ENCODE results near the gene COQ2.
A peak's percentile ranks its signal among the peaks of the same experiment; 100 is the strongest.
"Not testable (repeated sequence)": the region's sequence is repeated elsewhere in the genome, so short reads cannot be mapped to it uniquely, and the experiment has no call there.

The COQ2 gene

GRCh38 chr4:83282049-83282535 lies 2.5 kb downstream of the COQ2 start:
- peak; percentile 78 for DNase-seq

DNA sequence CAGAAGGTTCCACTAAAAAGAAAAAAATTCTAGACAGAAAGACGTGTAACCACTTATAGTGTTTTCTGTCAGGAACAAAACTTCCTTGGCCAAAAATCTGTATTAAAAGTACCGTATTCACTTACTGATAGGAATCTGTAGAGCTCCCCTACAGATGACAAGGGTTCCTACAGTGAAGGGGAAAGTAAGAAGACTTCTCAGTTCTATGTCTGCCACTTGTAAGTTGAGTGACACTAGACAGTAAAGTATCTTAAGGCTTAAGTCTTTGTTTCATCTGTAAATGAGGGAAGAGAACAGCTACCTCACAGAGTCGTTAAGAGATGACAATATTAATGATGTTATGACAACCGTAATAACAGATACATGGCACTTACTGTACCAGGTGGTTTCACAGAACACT lies 3.3 kb downstream of the COQ2 start:
- DNase-seq: no peak

GRCh38 chr4:83276299-83277040 lies 8.1 kb downstream of the COQ2 start:
- DNase-seq: peak; percentile 59

- not testable (repeated sequence) for DNase-seq
These were observed 10.7 kb downstream of the COQ2 start for GRCh38 chr4:83273926-83274325.

GRCh38 chr4:83272900-83273299 lies 11.7 kb downstream of the COQ2 start:
- peak; percentile 69 for DNase-seq

DNA sequence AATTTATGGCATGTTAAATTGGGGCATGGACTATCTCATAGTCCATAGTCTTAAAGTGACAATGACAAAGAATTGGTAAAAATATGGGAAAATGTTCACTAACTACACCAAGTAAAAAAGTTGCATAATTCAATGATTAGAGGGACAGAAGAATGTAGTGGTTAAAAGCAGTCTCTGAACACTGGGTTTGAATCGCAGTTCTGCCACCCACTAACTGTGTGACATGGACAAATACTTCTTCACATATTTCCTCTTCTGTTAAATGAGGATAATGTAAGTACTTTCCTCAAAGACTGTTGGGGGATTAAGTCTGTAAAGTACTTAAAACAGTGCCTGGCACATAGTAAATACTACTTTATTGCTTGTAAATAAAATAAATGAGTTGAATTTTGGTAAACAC lies 15.3 kb downstream of the COQ2 start:
- DNase-seq: no peak

DNA sequence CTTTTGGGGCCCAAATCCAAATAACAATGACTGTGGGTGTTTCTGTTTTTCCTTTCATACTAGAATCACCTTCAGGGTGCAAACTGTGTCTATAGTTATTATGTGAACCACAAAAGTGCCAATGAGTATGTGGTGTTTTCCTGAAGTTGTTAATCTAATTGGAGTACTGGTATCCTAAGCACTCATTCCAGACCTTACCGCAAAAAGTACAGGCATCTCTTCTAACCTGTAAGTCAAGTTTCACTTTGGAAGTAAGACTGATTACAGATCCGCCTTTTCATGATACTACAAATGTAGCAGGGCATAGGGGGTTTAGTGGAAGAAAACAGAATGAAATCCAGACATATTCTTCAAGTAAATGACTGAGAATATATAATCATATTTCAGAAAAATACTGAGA lies 16.1 kb downstream of the COQ2 start:
- no peak for DNase-seq

DNA sequence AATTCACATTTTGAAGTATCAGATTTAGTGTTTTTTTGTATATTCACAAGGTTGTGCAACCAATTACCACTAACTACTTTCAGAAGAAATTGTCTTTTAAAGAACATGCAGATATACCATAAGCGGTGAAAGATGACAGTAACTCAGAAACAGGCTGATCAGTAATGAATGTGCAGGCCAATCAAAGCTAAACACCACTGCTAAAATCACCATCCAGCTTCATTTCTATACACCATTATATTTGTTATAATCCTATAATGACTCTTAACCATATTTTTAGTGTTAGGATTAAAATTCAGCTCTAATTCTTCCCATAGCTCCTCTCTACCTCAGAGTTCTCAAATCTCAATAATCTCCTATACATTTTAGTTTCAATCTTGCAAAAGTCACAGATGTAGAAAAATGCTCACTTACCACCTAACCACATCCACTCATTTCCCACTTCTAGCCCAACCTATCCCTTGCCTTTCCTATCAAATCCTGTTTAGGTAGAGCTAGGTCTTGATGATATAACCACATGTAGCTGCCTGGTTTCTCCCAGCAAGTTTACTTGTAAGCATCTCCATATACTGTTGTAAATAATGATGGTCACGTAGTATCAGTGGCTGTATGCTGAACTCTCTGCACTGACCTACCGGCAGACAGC lies 16.6 kb downstream of the COQ2 start:
- peak; percentile 64 for DNase-seq

GRCh38 chr4:83267121-83267829 lies 17.3 kb downstream of the COQ2 start:
- peak; percentile 34 for DNase-seq

DNA sequence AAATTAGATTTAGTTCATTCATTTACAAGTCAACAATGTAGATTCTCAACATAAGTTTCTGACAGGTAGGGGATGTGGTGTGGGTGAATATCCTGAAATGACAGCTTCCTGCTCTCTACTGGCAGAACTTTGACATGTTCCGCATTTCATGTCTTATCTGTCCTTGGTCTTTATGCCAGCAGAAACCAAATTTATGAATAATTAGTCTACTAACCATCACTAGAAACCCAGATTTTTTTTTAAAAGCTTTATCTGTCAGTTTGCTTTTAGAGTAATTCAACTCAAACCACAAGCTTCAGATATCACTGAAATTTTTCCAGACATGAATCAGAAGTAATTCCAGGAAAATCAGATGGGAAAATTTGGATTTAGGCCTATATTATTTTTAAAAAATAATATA lies 17.9 kb downstream of the COQ2 start:
- peak; percentile 75 for DNase-seq

DNA sequence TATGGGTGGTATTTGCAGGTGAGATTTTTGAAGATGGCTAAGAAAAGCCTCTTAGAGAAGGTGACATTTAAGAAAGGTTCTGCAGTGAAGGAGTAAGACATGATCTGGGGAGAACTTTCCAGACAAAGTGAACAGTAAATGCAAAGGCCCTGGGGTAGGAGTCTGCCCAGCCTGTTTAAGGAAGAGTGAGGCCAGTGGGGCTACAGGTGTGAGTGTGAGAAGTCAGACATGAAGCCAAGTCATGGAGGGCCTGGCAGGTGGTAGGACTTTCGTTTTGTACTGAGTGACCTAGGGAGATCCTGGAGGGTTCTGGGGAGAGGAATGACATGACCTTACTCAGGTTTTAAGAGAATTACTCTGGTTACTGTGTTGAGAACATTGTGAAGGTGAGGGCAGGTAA lies 21.5 kb downstream of the COQ2 start:
- DNase-seq: no peak

- DNase-seq: no peak
These were observed 21.9 kb downstream of the COQ2 start for GRCh38 chr4:83262682-83263081.

GRCh38 chr4:83261307-83261706 lies 23.3 kb downstream of the COQ2 start:
- DNase-seq: no peak

DNA sequence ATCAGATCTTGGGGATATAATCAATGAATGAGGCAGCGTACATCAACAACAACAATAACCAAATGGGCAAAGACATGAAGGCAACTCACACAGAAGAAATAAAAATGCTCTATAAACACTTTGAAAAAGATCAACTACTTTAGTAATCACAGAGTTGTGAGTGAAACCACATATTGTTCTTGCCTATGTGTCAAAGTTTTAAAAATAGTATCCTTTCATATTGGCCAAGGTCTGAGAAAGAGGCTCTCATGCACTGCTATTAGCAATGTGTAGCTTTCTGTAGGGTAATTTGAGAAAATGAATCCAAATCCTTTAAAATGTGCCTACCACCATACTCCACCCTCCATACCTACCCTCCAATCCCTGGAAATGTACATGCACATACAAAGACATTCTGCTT lies 25.0 kb downstream of the COQ2 start:
- no peak for DNase-seq

GRCh38 chr4:83258461-83258860 lies 26.1 kb downstream of the COQ2 start:
- DNase-seq: no peak

GRCh38 chr4:83257811-83258210 lies 26.8 kb downstream of the COQ2 start:
- DNase-seq: no peak

GRCh38 chr4:83255584-83255983 lies 29.0 kb downstream of the COQ2 start:
- DNase-seq: no peak

GRCh38 chr4:83252782-83253405 lies 31.7 kb downstream of the COQ2 start:
- peak; percentile 80 for DNase-seq

DNA sequence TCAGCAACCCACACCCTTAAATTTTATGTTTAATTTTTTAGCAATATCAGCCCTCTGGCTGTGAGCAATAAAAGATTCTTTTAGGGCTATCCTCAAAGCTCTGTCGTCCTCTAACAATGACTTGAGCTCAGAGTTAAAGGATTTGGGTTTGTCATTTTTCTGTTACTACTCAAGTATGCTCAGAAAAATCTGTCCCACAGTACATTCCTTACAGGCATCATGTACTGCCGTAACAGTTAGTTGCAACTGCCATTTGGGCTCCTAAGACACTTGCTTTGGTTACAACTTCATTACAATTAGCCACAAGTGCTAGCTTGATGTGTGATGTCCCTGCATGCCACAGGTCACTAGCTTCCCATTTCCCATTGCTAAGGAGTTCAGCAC lies 33.2 kb downstream of the COQ2 start:
- DNase-seq: no peak

GRCh38 chr4:83250687-83251446 lies 33.7 kb downstream of the COQ2 start:
- DNase-seq: no peak

DNA sequence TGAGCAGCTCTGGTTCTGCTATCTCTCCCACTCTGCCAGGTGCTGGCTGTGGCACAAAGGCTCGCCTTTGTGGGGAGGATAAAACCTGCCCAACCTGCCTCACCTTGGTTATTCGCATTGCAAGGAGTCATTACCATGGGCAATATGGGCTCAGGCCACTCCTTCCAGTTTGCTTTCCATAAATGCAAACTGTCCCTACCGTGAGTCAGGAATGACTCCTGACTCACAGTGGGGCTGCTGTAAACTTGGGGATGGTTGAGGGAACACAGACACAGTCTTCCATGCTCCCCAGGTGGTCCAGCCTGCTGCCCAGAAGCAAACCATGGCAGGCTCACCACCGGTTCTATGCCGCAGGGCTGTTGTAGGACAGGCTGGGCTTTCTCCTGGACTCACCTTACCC lies 36.1 kb downstream of the COQ2 start:
- DNase-seq: no peak

Data from activated CD4-positive, alpha-beta T cell treated with anti-CD3 and anti-CD28 coated beads, Interleukin-2, Interleukin-6, amounts not matched to agents 100 ng/mL and 50 ng/mL, durations not matched to agents 16 hours and 8 hours (primary cell).